ENCODE data around the gene RHCE.
"Not testable (repeated sequence)": the region's sequence is repeated elsewhere in the genome, so short reads cannot be mapped to it uniquely, and the experiment has no call there.

Gene RHCE

DNA sequence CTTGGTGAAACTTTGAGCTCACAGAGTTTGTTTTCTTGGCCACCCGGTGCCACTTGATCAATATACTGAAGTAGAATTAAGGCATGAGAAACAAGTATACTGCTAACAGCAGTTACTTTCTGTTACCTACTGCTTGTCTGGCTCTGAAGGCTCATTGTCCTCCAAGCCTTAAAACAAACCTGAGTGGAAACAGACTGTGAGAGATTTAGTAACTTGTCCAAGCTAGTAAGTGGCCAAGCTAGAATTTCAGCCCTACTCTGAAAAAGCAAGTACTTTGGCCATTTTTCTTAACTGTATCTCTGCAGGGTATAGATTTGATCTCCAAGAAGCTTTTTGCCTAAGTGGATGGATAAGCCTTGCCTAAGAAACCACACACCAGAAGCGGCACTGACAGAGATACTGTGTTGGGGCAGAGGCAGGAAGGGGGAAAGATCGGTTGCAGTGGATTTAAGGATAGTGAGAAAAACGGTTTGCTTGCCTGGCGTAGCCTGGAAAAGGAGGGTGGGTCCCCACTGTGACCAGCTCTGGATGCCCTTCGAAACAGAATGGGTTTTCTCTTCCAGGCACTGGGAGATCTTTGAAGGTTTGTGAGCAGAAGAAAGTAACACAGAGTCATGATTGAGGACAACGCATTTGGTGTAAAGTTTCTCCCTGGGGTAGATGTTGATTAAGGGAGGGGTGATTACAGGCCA, 8.0 kb upstream of the RHCE start:
- H3K9ac ChIP-seq (ENCODE audit: low read depth, low read length, poor library complexity), result no peak overlapping the region
- no peaks in the 10 kb centered on the region for H3K9me3 ChIP-seq (replicated peaks in 1 of 2; ENCODE audit: control insufficient read depth in 2 of 2, insufficient read depth in 1 of 2, low read depth in 1 of 2, low read length in 2 of 2)
- H3K36me3 ChIP-seq (replicated peaks in 1 of 2; ENCODE audit: control insufficient read depth in 2 of 2, insufficient read depth in 2 of 2, low read length in 2 of 2), result no peaks in the 10 kb centered on the region
- H3K4me2 ChIP-seq (ENCODE audit: insufficient read depth, low read length, poor library complexity, severe bottlenecking), result no peak overlapping the region
- WGBS, 2 donors (ENCODE audit: extremely low coverage in 2 of 2, insufficient read length in 2 of 2, insufficient replicate concordance in 1 of 2), result no CpG with 5 or more reads among the region's 7 CpGs
- no peak overlapping the region for H2AFZ ChIP-seq (ENCODE audit: low read length)
- H3K4me3 ChIP-seq (ENCODE audit: low read length in 2 of 2), result no peak overlapping the region
- H3K27me3 ChIP-seq (ENCODE audit: control insufficient read depth in 3 of 3, insufficient read depth in 3 of 3, low read depth in 1 of 3, low read length in 3 of 3), result peaks cover 0 to 2% (median 0%) of the 10 kb centered on the region in 3 experiments
- DNase-seq (ENCODE audit: low spot score), result no peak
- H3K18ac ChIP-seq (ENCODE audit: low read length), result no peak overlapping the region
- peaks cover 3% of the 10 kb centered on the region for H3K79me1 ChIP-seq (ENCODE audit: low read depth, low read length)
- no peak overlapping the region for H4K8ac ChIP-seq (ENCODE audit: low read depth, low read length)
- no peaks in the 10 kb centered on the region for H3K4me1 ChIP-seq (ENCODE audit: control insufficient read depth in 2 of 2, insufficient read depth in 1 of 2, low read depth in 1 of 2, low read length in 2 of 2)
- no peak overlapping the region for H2BK120ac ChIP-seq (ENCODE audit: low read depth, low read length)
- H2BK12ac ChIP-seq (ENCODE audit: low read length), result no peak overlapping the region
- H3K27ac ChIP-seq (replicated peaks; ENCODE audit: low read length), result no peak overlapping the region
- H2BK5ac ChIP-seq (ENCODE audit: low read length), result no peak overlapping the region
- no peak overlapping the region for H2BK15ac ChIP-seq (ENCODE audit: low read length)
- no peak overlapping the region for H3K14ac ChIP-seq (ENCODE audit: low read length)
- no peak overlapping the region for H3K4ac ChIP-seq (ENCODE audit: low read length)
- no peak overlapping the region for H4K91ac ChIP-seq (ENCODE audit: low read depth, low read length, poor library complexity)
- no peak overlapping the region for H3K23ac ChIP-seq (ENCODE audit: low read depth, low read length, poor library complexity)
- H2AK5ac ChIP-seq (ENCODE audit: low read depth, low read length), result no peak overlapping the region

DNA sequence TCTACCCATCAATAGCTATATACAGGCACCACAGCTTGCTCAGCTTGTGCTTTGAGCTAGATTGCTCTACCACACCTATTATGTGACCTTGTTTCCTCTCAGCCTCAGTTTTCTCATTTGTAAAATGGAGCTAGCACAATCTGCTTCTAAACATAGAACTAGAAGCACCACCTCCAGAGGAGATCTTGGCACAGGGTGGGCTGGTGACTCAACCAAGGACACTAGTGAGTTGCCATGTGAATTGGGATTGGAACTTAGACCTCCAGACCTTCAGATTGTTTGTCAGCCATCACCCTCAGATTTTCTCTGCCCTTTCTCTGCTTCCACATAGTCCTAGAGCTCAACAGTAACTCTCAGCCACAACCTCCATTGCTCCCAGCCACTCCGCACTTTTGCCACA, 7.1 kb upstream of the RHCE start:
- no peak overlapping the region for H3K18ac ChIP-seq (ENCODE audit: low read length)

DNA sequence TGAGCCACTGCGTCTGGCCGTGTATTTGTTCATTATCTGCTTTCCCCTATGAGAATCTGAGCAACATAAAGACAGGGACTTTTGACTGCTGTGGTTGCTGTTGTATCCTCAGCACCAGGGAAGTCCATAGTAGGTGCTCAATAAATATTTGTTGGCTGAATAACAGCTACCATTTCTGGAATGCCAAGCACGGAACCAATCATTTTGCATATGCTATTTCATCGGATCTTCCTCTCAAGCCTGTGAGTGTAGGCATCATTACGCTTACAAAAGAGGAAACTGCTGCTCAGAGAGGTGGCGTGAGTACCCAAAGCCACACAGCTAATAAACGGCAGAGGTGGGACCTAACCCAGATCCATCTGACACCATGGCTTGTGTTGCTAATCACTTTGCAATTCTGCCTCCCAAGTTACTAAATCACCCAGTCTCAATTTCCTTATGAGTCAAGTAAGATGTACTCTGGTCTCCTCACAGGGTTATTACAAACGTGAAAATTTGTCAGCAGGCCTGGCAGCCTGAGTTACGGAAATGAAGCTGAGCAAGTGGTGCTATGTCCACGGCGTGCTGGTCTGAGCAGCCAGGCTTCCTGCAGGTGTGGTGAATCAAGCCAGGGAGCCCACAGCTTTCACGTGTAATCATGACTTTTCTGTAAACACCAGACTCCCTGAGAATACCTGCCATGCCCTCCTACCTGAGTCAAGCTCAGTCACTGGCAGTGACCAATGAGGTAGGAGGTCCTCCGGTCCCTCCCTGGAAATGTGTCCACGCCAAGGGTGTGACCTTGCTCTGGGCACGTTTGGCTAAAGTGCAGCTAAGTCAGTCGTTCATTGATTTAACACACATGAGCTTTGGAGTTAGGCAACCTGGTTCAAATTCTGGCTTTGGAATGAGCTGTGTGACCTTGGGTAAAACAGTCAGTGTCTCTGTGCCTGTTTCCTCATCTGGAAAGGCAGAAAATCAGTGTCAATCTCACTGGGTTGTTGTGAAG, 4.8 kb upstream of the RHCE start:
- H3K27ac ChIP-seq (replicated peaks; ENCODE audit: low read length), result no peak overlapping the region
- H3K9ac ChIP-seq (ENCODE audit: low read depth, low read length, poor library complexity), result no peak overlapping the region
- H3K23ac ChIP-seq (ENCODE audit: low read depth, low read length, poor library complexity), result no peak overlapping the region
- H3K27me3 ChIP-seq (ENCODE audit: control insufficient read depth in 3 of 3, insufficient read depth in 3 of 3, low read depth in 1 of 3, low read length in 3 of 3), result peaks cover 0 to 2% (median 0%) of the 10 kb centered on the region in 3 experiments
- H3K4ac ChIP-seq (ENCODE audit: low read length), result no peak overlapping the region
- no peak overlapping the region for H2AFZ ChIP-seq (ENCODE audit: low read length)
- H3K36me3 ChIP-seq (replicated peaks in 1 of 2; ENCODE audit: control insufficient read depth in 2 of 2, insufficient read depth in 2 of 2, low read length in 2 of 2), result no peaks in the 10 kb centered on the region
- WGBS, 2 donors (ENCODE audit: extremely low coverage in 2 of 2, insufficient read length in 2 of 2, insufficient replicate concordance in 1 of 2), result no CpG with 5 or more reads among the region's 16 CpGs
- H3K79me1 ChIP-seq (ENCODE audit: low read depth, low read length), result no peaks in the 10 kb centered on the region
- no peak overlapping the region for H2BK120ac ChIP-seq (ENCODE audit: low read depth, low read length)
- DNase-seq (ENCODE audit: low spot score), result no peak
- H2BK15ac ChIP-seq (ENCODE audit: low read length), result no peak overlapping the region
- H4K91ac ChIP-seq (ENCODE audit: low read depth, low read length, poor library complexity), result no peak overlapping the region
- no peak overlapping the region for H3K4me3 ChIP-seq (ENCODE audit: low read length in 2 of 2)
- H3K9me3 ChIP-seq (replicated peaks in 1 of 2; ENCODE audit: control insufficient read depth in 2 of 2, insufficient read depth in 1 of 2, low read depth in 1 of 2, low read length in 2 of 2), result no peaks in the 10 kb centered on the region
- no peak overlapping the region for H2BK5ac ChIP-seq (ENCODE audit: low read length)
- H3K14ac ChIP-seq (ENCODE audit: low read length), result no peak overlapping the region
- peaks cover 0 to 7% of the 10 kb centered on the region in 2 donors for H3K4me1 ChIP-seq (ENCODE audit: control insufficient read depth in 2 of 2, insufficient read depth in 1 of 2, low read depth in 1 of 2, low read length in 2 of 2)
- H3K4me2 ChIP-seq (ENCODE audit: insufficient read depth, low read length, poor library complexity, severe bottlenecking), result no peak overlapping the region
- no peak overlapping the region for H2AK5ac ChIP-seq (ENCODE audit: low read depth, low read length)
- no peak overlapping the region for H4K8ac ChIP-seq (ENCODE audit: low read depth, low read length)
- no peak overlapping the region for H3K18ac ChIP-seq (ENCODE audit: low read length)
- peak overlapping the region; percentile 14 for H2BK12ac ChIP-seq (ENCODE audit: low read length)

More for the DNA sequence above, 7.1 kb upstream of the RHCE start:
- Histone ChIP-seq H3K4me3 (ENCODE audit: low read length in 2 of 2) (no peak overlapping the region), H2BK15ac (ENCODE audit: low read length) (no peak overlapping the region), H4K91ac (ENCODE audit: low read depth, low read length, poor library complexity) (no peak overlapping the region), H3K23ac (ENCODE audit: low read depth, low read length, poor library complexity) (no peak overlapping the region), H4K8ac (ENCODE audit: low read depth, low read length) (no peak overlapping the region), H3K36me3 (replicated peaks in 1 of 2; ENCODE audit: control insufficient read depth in 2 of 2, insufficient read depth in 2 of 2, low read length in 2 of 2) (no peaks in the 10 kb centered on the region), H2AFZ (ENCODE audit: low read length) (no peak overlapping the region), H3K14ac (ENCODE audit: low read length) (no peak overlapping the region), H3K27ac (replicated peaks; ENCODE audit: low read length) (no peak overlapping the region), H3K4me2 (ENCODE audit: insufficient read depth, low read length, poor library complexity, severe bottlenecking) (no peak overlapping the region), H2AK5ac (ENCODE audit: low read depth, low read length) (no peak overlapping the region), H2BK5ac (ENCODE audit: low read length) (no peak overlapping the region), H3K79me1 (ENCODE audit: low read depth, low read length) (peaks cover 3% of the 10 kb centered on the region), H3K9ac (ENCODE audit: low read depth, low read length, poor library complexity) (no peak overlapping the region), H3K4me1 (ENCODE audit: control insufficient read depth in 2 of 2, insufficient read depth in 1 of 2, low read depth in 1 of 2, low read length in 2 of 2) (peaks cover 0 to 2% of the 10 kb centered on the region in 2 donors), H2BK120ac (ENCODE audit: low read depth, low read length) (no peak overlapping the region), H3K27me3 (ENCODE audit: control insufficient read depth in 3 of 3, insufficient read depth in 3 of 3, low read depth in 1 of 3, low read length in 3 of 3) (peaks cover 0 to 2% (median 0%) of the 10 kb centered on the region in 3 experiments), H3K9me3 (replicated peaks in 1 of 2; ENCODE audit: control insufficient read depth in 2 of 2, insufficient read depth in 1 of 2, low read depth in 1 of 2, low read length in 2 of 2) (no peaks in the 10 kb centered on the region), H3K4ac (ENCODE audit: low read length) (no peak overlapping the region), H2BK12ac (ENCODE audit: low read length) (no peak overlapping the region)
- DNase-seq (ENCODE audit: low spot score), result no peak
- WGBS, 2 donors (ENCODE audit: extremely low coverage in 2 of 2, insufficient read length in 2 of 2, insufficient replicate concordance in 1 of 2), result no CpG with 5 or more reads among the region's 1 CpG

DNA sequence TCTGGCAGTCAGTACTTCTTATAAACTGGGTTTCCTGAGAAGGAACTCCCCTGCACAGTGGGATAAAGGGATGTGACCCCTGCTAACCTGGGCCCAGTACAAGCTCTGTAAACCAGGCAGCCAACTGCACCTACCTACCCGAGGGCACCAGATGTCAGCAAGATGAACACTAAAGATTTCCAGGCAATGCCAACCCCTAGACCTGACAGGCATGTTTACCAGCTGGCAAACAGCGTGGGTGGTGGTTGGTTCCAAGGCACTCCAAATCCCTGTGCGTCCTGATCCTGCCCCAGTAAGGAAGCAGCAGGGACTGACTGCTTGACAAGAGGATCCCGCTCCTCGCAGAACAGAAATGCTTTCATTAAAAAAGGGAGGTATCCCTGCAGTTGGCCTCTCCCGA, 2.6 kb upstream of the RHCE start:
- not testable (repeated sequence) for H4K8ac ChIP-seq (ENCODE audit: low read depth, low read length); H3K4me2 ChIP-seq (ENCODE audit: insufficient read depth, low read length, poor library complexity, severe bottlenecking); H4K91ac ChIP-seq (ENCODE audit: low read depth, low read length, poor library complexity); H2BK5ac ChIP-seq (ENCODE audit: low read length); H3K14ac ChIP-seq (ENCODE audit: low read length); H3K9me3 ChIP-seq (replicated peaks in 1 of 2; ENCODE audit: control insufficient read depth in 2 of 2, insufficient read depth in 1 of 2, low read depth in 1 of 2, low read length in 2 of 2); H3K27me3 ChIP-seq (ENCODE audit: control insufficient read depth in 3 of 3, insufficient read depth in 3 of 3, low read depth in 1 of 3, low read length in 3 of 3); H3K27ac ChIP-seq (replicated peaks; ENCODE audit: low read length); H2BK15ac ChIP-seq (ENCODE audit: low read length); H3K23ac ChIP-seq (ENCODE audit: low read depth, low read length, poor library complexity); H2AFZ ChIP-seq (ENCODE audit: low read length); H2BK12ac ChIP-seq (ENCODE audit: low read length); H3K18ac ChIP-seq (ENCODE audit: low read length); H2AK5ac ChIP-seq (ENCODE audit: low read depth, low read length); H3K79me1 ChIP-seq (ENCODE audit: low read depth, low read length); H3K36me3 ChIP-seq (replicated peaks in 1 of 2; ENCODE audit: control insufficient read depth in 2 of 2, insufficient read depth in 2 of 2, low read length in 2 of 2); H2BK120ac ChIP-seq (ENCODE audit: low read depth, low read length); H3K4me3 ChIP-seq (ENCODE audit: low read length in 2 of 2); H3K4ac ChIP-seq (ENCODE audit: low read length); DNase-seq (ENCODE audit: low spot score); H3K4me1 ChIP-seq (ENCODE audit: control insufficient read depth in 2 of 2, insufficient read depth in 1 of 2, low read depth in 1 of 2, low read length in 2 of 2); H3K9ac ChIP-seq (ENCODE audit: low read depth, low read length, poor library complexity)
- no CpG with 5 or more reads among the region's 6 CpGs for WGBS, 2 donors (ENCODE audit: extremely low coverage in 2 of 2, insufficient read length in 2 of 2, insufficient replicate concordance in 1 of 2)

Measured in neuronal stem cell (in vitro differentiated cells).